ENCODE results near the gene LAMTOR2. TPM values are rescaled to one million over a fixed set of nuclear protein-coding genes. Genes with fewer than 3 reads are reported as not detected.

Gene LAMTOR2
- total RNA-seq, 3 donors from 2014 or later (not counting 1 experiment from before 2014, with no cell fraction given): 23.5 to 26.1 (median 24.6) TPM

DNA sequence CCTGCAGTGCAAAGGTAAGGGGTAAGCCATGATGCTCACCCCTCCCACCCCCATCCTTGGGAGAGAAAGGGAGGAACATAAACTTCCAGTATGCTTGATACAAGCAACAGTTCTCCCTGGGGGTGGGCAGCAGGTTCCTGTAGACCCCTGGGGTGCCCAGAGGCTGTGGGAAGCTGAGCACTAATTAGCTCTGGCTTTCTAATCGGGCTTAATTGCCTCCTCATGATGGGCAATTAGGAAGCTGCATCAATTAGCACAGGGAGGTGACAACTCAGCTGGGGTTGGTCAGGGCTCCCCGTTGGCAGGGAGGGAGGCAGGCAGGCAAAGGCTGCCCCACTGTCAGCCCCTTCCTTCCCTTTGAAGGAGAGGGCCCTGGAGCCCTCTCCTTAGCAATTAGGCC, 44.2 kb downstream of the LAMTOR2 start:
- H3K9me3 Mint-ChIP-seq: no peaks in the 10 kb centered on the region
- H3K27me3 Mint-ChIP-seq (ENCODE audit: low read depth in 2 of 2): peaks cover 7 to 12% of the 10 kb centered on the region in 2 donors
- H3K27ac Mint-ChIP-seq: peak overlapping the region in 1 of 2 donors; percentile 99
- no peaks in the 10 kb centered on the region for H3K36me3 ChIP-seq (ENCODE audit: control insufficient read depth, insufficient read depth, low read length)
- no peak overlapping the region for H3K4me3 ChIP-seq (ENCODE audit: low read length)
- no peaks in the 10 kb centered on the region for H3K27me3 ChIP-seq (ENCODE audit: control insufficient read depth, insufficient read depth, low read length)
- WGBS (ENCODE audit: insufficient coverage): 79% methylated on average over 2 of the region's 2 CpGs
- no peaks in the 10 kb centered on the region for H3K36me3 Mint-ChIP-seq
- no peak overlapping the region for H3K4me3 Mint-ChIP-seq
- intact Hi-C loops (cut with micrococcal nuclease): no loop called here
- DNase-seq (no peak), ATAC-seq (no peak)
- H3K4me1 Mint-ChIP-seq: peaks cover 15 to 46% of the 10 kb centered on the region in 2 donors
- H3K4me1 ChIP-seq (ENCODE audit: control insufficient read depth, insufficient read depth, low read length): peaks cover 32% of the 10 kb centered on the region
- TF ChIP-seq, protein P1, sequence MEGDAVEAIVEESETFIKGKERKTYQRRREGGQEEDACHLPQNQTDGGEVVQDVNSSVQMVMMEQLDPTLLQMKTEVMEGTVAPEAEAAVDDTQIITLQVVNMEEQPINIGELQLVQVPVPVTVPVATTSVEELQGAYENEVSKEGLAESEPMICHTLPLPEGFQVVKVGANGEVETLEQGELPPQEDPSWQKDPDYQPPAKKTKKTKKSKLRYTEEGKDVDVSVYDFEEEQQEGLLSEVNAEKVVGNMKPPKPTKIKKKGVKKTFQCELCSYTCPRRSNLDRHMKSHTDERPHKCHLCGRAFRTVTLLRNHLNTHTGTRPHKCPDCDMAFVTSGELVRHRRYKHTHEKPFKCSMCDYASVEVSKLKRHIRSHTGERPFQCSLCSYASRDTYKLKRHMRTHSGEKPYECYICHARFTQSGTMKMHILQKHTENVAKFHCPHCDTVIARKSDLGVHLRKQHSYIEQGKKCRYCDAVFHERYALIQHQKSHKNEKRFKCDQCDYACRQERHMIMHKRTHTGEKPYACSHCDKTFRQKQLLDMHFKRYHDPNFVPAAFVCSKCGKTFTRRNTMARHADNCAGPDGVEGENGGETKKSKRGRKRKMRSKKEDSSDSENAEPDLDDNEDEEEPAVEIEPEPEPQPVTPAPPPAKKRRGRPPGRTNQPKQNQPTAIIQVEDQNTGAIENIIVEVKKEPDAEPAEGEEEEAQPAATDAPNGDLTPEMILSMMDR (IDR thresholded peaks at IDR 0.05): no peak
- no peak overlapping the region for H3K27ac ChIP-seq (ENCODE audit: low read length)
- H3K9me3 ChIP-seq (ENCODE audit: control insufficient read depth, insufficient read depth, low read length): no peaks in the 10 kb centered on the region

DNA sequence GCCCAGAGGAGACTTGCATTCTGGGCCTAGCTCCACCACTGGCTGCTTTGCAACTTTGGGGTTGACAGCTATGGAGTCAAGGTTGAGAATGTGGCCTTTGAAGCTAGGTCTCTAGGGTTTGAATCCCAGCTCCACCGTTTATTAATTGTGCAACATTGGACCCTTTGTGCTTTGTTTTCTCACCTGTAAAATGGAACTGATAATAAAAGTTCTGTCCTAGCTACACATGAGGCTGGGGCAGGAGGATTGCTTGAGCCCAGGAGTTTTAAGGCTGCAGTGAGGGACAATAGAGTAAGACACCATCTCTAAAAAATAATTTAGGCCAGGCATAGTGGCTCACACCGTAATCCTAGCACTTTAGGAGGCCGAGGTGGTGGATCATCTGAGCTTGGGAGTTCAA, 44.7 kb downstream of the LAMTOR2 start:
- Mint-ChIP-seq H3K27ac (peak overlapping the region in 1 of 2 donors; percentile 99), H3K4me1 (peaks cover 16 to 51% of the 10 kb centered on the region in 2 donors), H3K27me3 (ENCODE audit: low read depth in 2 of 2) (peaks cover 7 to 11% of the 10 kb centered on the region in 2 donors), H3K9me3 (no peaks in the 10 kb centered on the region), H3K36me3 (no peaks in the 10 kb centered on the region), H3K4me3 (no peak overlapping the region)
- DNase-seq (no peak), ATAC-seq (no peak)
- no peaks in the 10 kb centered on the region for H3K9me3 ChIP-seq (ENCODE audit: control insufficient read depth, insufficient read depth, low read length)
- peaks cover 37% of the 10 kb centered on the region for H3K4me1 ChIP-seq (ENCODE audit: control insufficient read depth, insufficient read depth, low read length)
- H3K4me3 ChIP-seq (ENCODE audit: low read length): no peak overlapping the region
- WGBS (ENCODE audit: insufficient coverage): 94% methylated on average over 3 of the region's 3 CpGs
- intact Hi-C loops (cut with micrococcal nuclease): no loop called here
- H3K27ac ChIP-seq (ENCODE audit: low read length): no peak overlapping the region
- H3K27me3 ChIP-seq (ENCODE audit: control insufficient read depth, insufficient read depth, low read length): no peaks in the 10 kb centered on the region
- TF ChIP-seq, protein P1 (IDR thresholded peaks at IDR 0.05): no peak
- H3K36me3 ChIP-seq (ENCODE audit: control insufficient read depth, insufficient read depth, low read length): no peaks in the 10 kb centered on the region

DNA sequence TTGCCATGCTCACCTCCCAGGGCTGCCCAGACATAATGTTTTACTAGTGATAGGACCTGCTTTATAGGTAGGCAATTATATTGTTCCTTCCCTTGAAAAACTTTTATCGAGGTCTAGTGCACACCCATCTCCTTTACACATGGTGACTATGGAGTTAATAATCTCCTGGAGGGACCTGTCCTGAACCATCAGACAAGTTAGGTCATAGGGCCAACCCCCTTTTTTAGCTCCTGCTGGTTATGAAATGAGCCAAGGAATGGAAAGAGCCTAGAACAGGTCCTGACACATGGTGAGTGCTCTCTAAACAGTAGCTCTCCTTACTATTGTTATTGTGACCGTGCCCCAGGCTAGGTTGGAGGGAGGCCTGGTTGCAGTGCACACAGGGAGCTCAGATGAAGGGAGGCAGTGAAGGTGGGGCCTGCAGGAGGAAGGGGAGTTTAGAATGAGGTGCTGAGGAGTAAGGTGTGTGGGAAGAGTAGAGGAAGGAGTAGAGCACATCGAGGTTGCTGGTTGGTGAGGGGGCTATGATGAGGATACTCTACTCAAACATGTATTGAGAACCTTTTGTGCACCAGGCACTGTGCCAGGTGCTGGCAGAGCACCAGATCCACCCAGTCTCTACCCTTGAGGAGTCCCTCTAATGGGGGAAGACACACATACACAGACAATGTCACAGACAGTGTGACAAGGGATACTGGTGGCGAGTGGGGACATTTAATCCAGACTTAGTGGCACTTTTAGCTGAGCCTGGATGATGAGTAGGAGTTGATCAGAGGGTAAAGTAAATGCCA, 45.8 kb downstream of the LAMTOR2 start:
- H3K27me3 Mint-ChIP-seq (ENCODE audit: low read depth in 2 of 2): peaks cover 7 to 11% of the 10 kb centered on the region in 2 donors
- DNase-seq: peak in 1 of 2 donors; percentile 45
- no peaks in the 10 kb centered on the region for H3K9me3 ChIP-seq (ENCODE audit: control insufficient read depth, insufficient read depth, low read length)
- no peaks in the 10 kb centered on the region for H3K9me3 Mint-ChIP-seq
- peaks cover 20 to 57% of the 10 kb centered on the region in 2 donors for H3K4me1 Mint-ChIP-seq
- ATAC-seq: no peak
- no peaks in the 10 kb centered on the region for H3K27me3 ChIP-seq (ENCODE audit: control insufficient read depth, insufficient read depth, low read length)
- peaks cover 48% of the 10 kb centered on the region for H3K4me1 ChIP-seq (ENCODE audit: control insufficient read depth, insufficient read depth, low read length)
- no peak overlapping the region for H3K27ac ChIP-seq (ENCODE audit: low read length)
- TF ChIP-seq, protein P1 (IDR thresholded peaks at IDR 0.05): no peak
- H3K4me3 ChIP-seq (ENCODE audit: low read length): no peak overlapping the region
- no peaks in the 10 kb centered on the region for H3K36me3 ChIP-seq (ENCODE audit: control insufficient read depth, insufficient read depth, low read length)
- intact Hi-C loops (cut with micrococcal nuclease): no loop called here
- H3K4me3 Mint-ChIP-seq: no peak overlapping the region
- peak overlapping the region in 1 of 2 donors; percentile 99 for H3K27ac Mint-ChIP-seq
- H3K36me3 Mint-ChIP-seq: no peaks in the 10 kb centered on the region
- WGBS (ENCODE audit: insufficient coverage): 73% methylated on average over 3 of the region's 4 CpGs

Data from natural killer cell (primary cell).